ENCODE measurements around the gene DAND5. TPM values are rescaled to one million over a fixed set of nuclear protein-coding genes. Genes with fewer than 3 reads are reported as not detected.

DAND5 gene
- polyA plus RNA-seq, 1 of the 3 experiments (the other 2 are of a cell fraction), result 1.0 TPM

- H3K9me3 ChIP-seq, result no peaks in the 10 kb centered on the region
- DNase-seq, result peak; percentile 98
- CTCF ChIA-PET, result interaction anchor here (0.6 to 24.6 kb wide), 22 partner anchors 9 to 180 kb away, joined by 3 to 603 read pairs (median 7); partner anchors contain the start of gene NFIX
- no peaks in the 10 kb centered on the region for H3K79me2 ChIP-seq (ENCODE audit: insufficient read depth)
- H3K9ac ChIP-seq, result peak overlapping the region; percentile 67
- peak overlapping the region; percentile 83; the same call in 1 of the 2 replicates for H2AFZ ChIP-seq (ENCODE audit: low read depth)
- peak overlapping the region; percentile 66 for H3K4me2 ChIP-seq
- POLR2A ChIA-PET, result interaction anchor here (1.0 kb wide), 3 partner anchors 74 to 78 kb away, joined by 3 to 6 read pairs (median 3); no protein-coding TSS in a partner anchor
- peaks cover 0 to 8% of the 10 kb centered on the region in 2 experiments; a peak in 1 of 4 replicates for H3K4me1 ChIP-seq (ENCODE audit: control insufficient read depth in 1 of 2, insufficient read depth in 2 of 2, low read depth in 1 of 2, low read length in 1 of 2)
- TF ChIP-seq FOXJ3 (CRISPR knock-in tag; IDR thresholded peaks at IDR 0.05) (no peak), USF1 (IDR thresholded peaks at IDR 0.05; ENCODE audit: borderline replicate concordance, low read depth) (no peak), YY1 (IDR thresholded peaks at IDR 0.05; ENCODE audit: low read depth) (no peak), RCOR1 (IDR thresholded peaks at IDR 0.05; ENCODE audit: low read length) (no peak), EZH2phosphoT487 (IDR thresholded peaks at IDR 0.05; ENCODE audit: borderline replicate concordance, low read depth) (no peak), RFX5 (IDR thresholded peaks at IDR 0.05; ENCODE audit: low read length) (no peak), MAX (IDR thresholded peaks at IDR 0.05; ENCODE audit: low read depth) (no peak), ELF1 (IDR thresholded peaks at IDR 0.05) (no peak), CTCF (IDR thresholded peaks at IDR 0.05) (peak; percentile 88), EP300 (IDR thresholded peaks at IDR 0.05; ENCODE audit: borderline replicate concordance in 1 of 2, low read depth in 1 of 2, low read length in 1 of 2) (no peak), TEAD4 (IDR thresholded peaks at IDR 0.05; ENCODE audit: borderline replicate concordance, insufficient read depth) (no peak), ZBTB33 (IDR thresholded peaks at IDR 0.05; ENCODE audit: borderline replicate concordance, low read depth) (no peak), USF2 (IDR thresholded peaks at IDR 0.05; ENCODE audit: borderline replicate concordance, low read depth, low read length) (no peak), GABPA (IDR thresholded peaks at IDR 0.05; ENCODE audit: low read depth) (no peak), PBX3 (IDR thresholded peaks at IDR 0.05) (no peak), NRF1 (IDR thresholded peaks at IDR 0.05; ENCODE audit: low read depth, low read length) (peak; percentile 52), SIN3A (IDR thresholded peaks at IDR 0.05; ENCODE audit: borderline replicate concordance, low read depth, low read length) (no peak; the same call in 1 of the 2 replicates), FOSL2 (IDR thresholded peaks at IDR 0.05; ENCODE audit: borderline replicate concordance, low read depth) (no peak), SMC3 (IDR thresholded peaks at IDR 0.05; ENCODE audit: low read depth, low read length) (peak; percentile 96), POLR2AphosphoS5 (IDR thresholded peaks at IDR 0.05; ENCODE audit: low read depth, low read length) (no peak), CHD2 (IDR thresholded peaks at IDR 0.05; ENCODE audit: low read length, partially characterized antibody) (no peak), MXI1 (IDR thresholded peaks at IDR 0.05; ENCODE audit: low read depth, low read length) (peak; percentile 72; the same call in 1 of the 2 replicates), MEF2A (IDR thresholded peaks at IDR 0.05; ENCODE audit: borderline replicate concordance, low read depth) (no peak), TAF1 (IDR thresholded peaks at IDR 0.05; ENCODE audit: borderline replicate concordance, low read depth, low read length) (no peak), FOXM1 (IDR thresholded peaks at IDR 0.05; ENCODE audit: low read depth) (no peak), RAD21 (IDR thresholded peaks at IDR 0.05; ENCODE audit: low read length) (peak; percentile 82), NFIC (IDR thresholded peaks at IDR 0.05; ENCODE audit: borderline replicate concordance) (no peak; the same call in 1 of the 2 replicates)
- no peaks in the 10 kb centered on the region for H3K27me3 ChIP-seq (ENCODE audit: insufficient read depth)
- H3F3A ChIP-seq (replicated peaks; ENCODE audit: insufficient read depth), result no peaks in the 10 kb centered on the region
- peak overlapping the region in 1 of 2 experiments; percentile 2; a peak in 1 of 4 replicates for H3K27ac ChIP-seq (ENCODE audit: low read depth in 2 of 2, low read length in 1 of 2)
- WGBS (ENCODE audit: low lambda C conversion rate), result 18% methylated on average over 29 of the region's 51 CpGs
- H3K36me3 ChIP-seq (replicated peaks in 1 of 2; ENCODE audit: control insufficient read depth in 1 of 2, insufficient read depth in 2 of 2, low read length in 1 of 2), result no peaks in the 10 kb centered on the region
- no peaks in the 10 kb centered on the region for H4K20me1 ChIP-seq (ENCODE audit: insufficient read depth)
- H3K4me3 ChIP-seq (ENCODE audit: low read depth in 2 of 2, low read length in 1 of 2), result peak overlapping the region; percentile 34 to 39; a peak in 3 of 4 replicates
- no peaks in the 10 kb centered on the region for H3K9me2 ChIP-seq
These were observed 14.3 kb downstream of the DAND5 start for GRCh38 chr19:12983542-12984142.

All from SK-N-SH (cell line).